GM12878 (cell line): ENCODE measurements around the gene CDC42BPB. TPM values are rescaled to one million over a fixed set of nuclear protein-coding genes. Genes with fewer than 3 reads are reported as not detected.

Experiments used
- ATAC-seq: fragments of 200-7000 bp; cut with Tn5 transposase; 3 replicates; pipeline ENCODE4 v1.9.1; 2020; ENCODE audit warnings: mild to moderate bottlenecking, moderate library complexity
- BruUV-seq: library from RNA; stranded (reverse); fragments of 400-500 nt; replicated peaks from 2 replicates; lab custom pipeline; 2021; lab: Mats Ljungman, UMichigan
- CTCF ChIA-PET: fragments of 300-600 bp; sonication (Branson Sonifier 250); formaldehyde crosslinking; extraction: SDS; loops from one replicate; lab custom pipeline; 2021; ENCODE audit warnings: inconsistent platforms; lab: Yijun Ruan, JAX
- POLR2A ChIA-PET: fragments of 350-600 bp; formaldehyde crosslinking; extraction: SDS; loops from one replicate; lab custom pipeline; 2021; ENCODE audit warnings: inconsistent platforms; lab: Charles Lee
- RAD21 ChIA-PET: fragments of 300-600 bp; sonication (Branson Sonifier 250); formaldehyde crosslinking; loops from one replicate; lab custom pipeline; 2023; ENCODE audit warnings: antibody characterized with exemption; ENCODE audit not compliant: unreplicated experiment; lab: Charles Lee
- SMC1A ChIA-PET: fragments of 300-600 bp; sonication (Branson Sonifier 250); formaldehyde crosslinking; loops from one replicate; lab custom pipeline; 2023; ENCODE audit not compliant: unreplicated experiment, uncharacterized antibody; lab: Charles Lee
- DNase-seq: peaks from one replicate; pipeline ENCODE4 v3.0.0-alpha.2; 2011; ENCODE audit warnings: low read depth, low spot score
- FAIRE-seq: peaks from 3 replicates; lab custom pipeline; 2011; peaks lifted over from hg19 to GRCh38; lab: Jason Lieb, UNC
- H2AFZ ChIP-seq: 2 replicates; pipeline ENCODE4 v1.6.0; 2011; ENCODE audit warnings: low read depth, low read length, control low read depth; ENCODE audit not compliant: control insufficient read depth
- H3K27ac ChIP-seq: 2 replicates; pipeline ENCODE4 v1.5.1; 2011; ENCODE audit warnings: control low read depth; ENCODE audit not compliant: control insufficient read depth, insufficient read depth
- H3K27me3 ChIP-seq, 2 experiments: replicated peaks in 1 of 2; 2 replicates each; pipeline versions ENCODE4 v1.6.0 to v1.6.1; 2011; ENCODE audit warnings: low read length in 1 of 2; ENCODE audit not compliant: control insufficient read depth in 2 of 2, insufficient read depth in 2 of 2
- H3K36me3 ChIP-seq, 2 experiments: 2 replicates each; pipeline ENCODE4 v1.5.1; 2011; ENCODE audit warnings: low read length in 1 of 2; ENCODE audit not compliant: control insufficient read depth in 2 of 2, insufficient read depth in 2 of 2
- H3K4me1 ChIP-seq: 2 replicates; pipeline ENCODE4 v1.6.1; 2011; ENCODE audit warnings: mild to moderate bottlenecking, low read length, moderate library complexity, mixed read lengths; ENCODE audit not compliant: control insufficient read depth, insufficient read depth
- H3K4me2 ChIP-seq: 2 replicates; pipeline ENCODE4 v1.6.0; 2011; ENCODE audit warnings: control low read depth; ENCODE audit not compliant: control insufficient read depth, insufficient read depth
- H3K4me3 ChIP-seq: fragments of 200-600 bp; sonication (generic); 2 replicates; pipeline ENCODE4 v1.5.1; 2016
- H3K79me2 ChIP-seq: 2 replicates; pipeline ENCODE4 v1.6.0; 2011; ENCODE audit warnings: low read length; ENCODE audit not compliant: control insufficient read depth, insufficient read depth
- H3K9ac ChIP-seq: 2 replicates; pipeline ENCODE4 v1.8.0; 2011; ENCODE audit warnings: low read length, control low read depth, mixed read lengths; ENCODE audit not compliant: control insufficient read depth, insufficient read depth
- H3K9me3 ChIP-seq: replicated peaks from 3 replicates; pipeline ENCODE4 v1.5.1; 2011; ENCODE audit warnings: mild to moderate bottlenecking, low read length; ENCODE audit not compliant: control insufficient read depth, insufficient read depth
- H4K20me1 ChIP-seq: 2 replicates; pipeline ENCODE4 v1.6.0; 2011; ENCODE audit not compliant: control insufficient read depth, insufficient read depth
- BCL11A ChIP-seq: IDR thresholded peaks from 2 replicates; pipeline ENCODE4 v1.6.1; 2011; ENCODE audit warnings: low read depth, low read length
- CBFB ChIP-seq: IDR thresholded peaks from 2 replicates; pipeline ENCODE4 v1.6.1; 2016; ENCODE audit warnings: antibody characterized with exemption, low read depth
- CHD4 ChIP-seq: fragments of 200-600 bp; sonication (generic); IDR thresholded peaks from 2 replicates; pipeline ENCODE4 v1.6.1; 2016; ENCODE audit warnings: mild to moderate bottlenecking
- CTCF ChIP-seq, 3 experiments: IDR thresholded peaks in 2 of 3; conservative IDR thresholded peaks in 1 of 3; 2 replicates each; pipeline ENCODE4 v1.5.1; 2011; ENCODE audit warnings: low read depth in 3 of 3, low read length in 3 of 3, mild to moderate bottlenecking in 3 of 3, control low read depth in 2 of 3, moderate library complexity in 2 of 3, inconsistent platforms in 1 of 3, mixed read lengths in 1 of 3; ENCODE audit not compliant: control insufficient read depth in 2 of 3, insufficient read depth in 1 of 3; ENCODE audit errors: extremely low read depth in 1 of 3
- HCFC1 ChIP-seq: fragments of 150-350 bp; IDR thresholded peaks from 2 replicates; pipeline ENCODE4 v1.6.1; 2014; ENCODE audit warnings: low read length
- HDAC2 ChIP-seq: fragments of 200-600 bp; sonication (generic); IDR thresholded peaks from 2 replicates; pipeline ENCODE4 v1.6.1; 2017
- MAX ChIP-seq: IDR thresholded peaks from 2 replicates; pipeline ENCODE4 v1.6.1; 2012; ENCODE audit warnings: low read depth, low read length, improper control_type of control experiment
- MEF2B ChIP-seq: fragments of 450-650 bp; IDR thresholded peaks from 2 replicates; pipeline ENCODE4 v1.6.1; 2018; ENCODE audit warnings: mild to moderate bottlenecking, moderate library complexity; ENCODE audit not compliant: partially characterized antibody, poor library complexity, severe bottlenecking
- MTA2 ChIP-seq: fragments of 450-650 bp; IDR thresholded peaks from 2 replicates; pipeline ENCODE4 v1.6.1; 2016; ENCODE audit warnings: low read depth, mild to moderate bottlenecking, moderate library complexity
- SP1 ChIP-seq: IDR thresholded peaks from one replicate; pipeline ENCODE4 v1.6.1; 2011; ENCODE audit warnings: low read depth, low read length
- STAT1 ChIP-seq: fragments of 450-650 bp; conservative IDR thresholded peaks from 2 replicates; pipeline ENCODE4 v1.6.1; 2014; ENCODE audit warnings: antibody characterized with exemption, mild to moderate bottlenecking
- ZNF384 ChIP-seq: IDR thresholded peaks from 2 replicates; pipeline ENCODE4 v1.6.1; 2012; ENCODE audit warnings: low read depth, mild to moderate bottlenecking, low read length, improper control_type of control experiment, borderline replicate concordance
- WGBS: methylation state at CpG from one replicate; pipeline ENCODE4 v1.1.6; 2016; ENCODE audit warnings: low lambda C conversion rate; ENCODE audit not compliant: insufficient replicate concordance, insufficient coverage; ENCODE audit errors: missing lambda C conversion rate; 5-methylcytosine and 5-hydroxymethylcytosine counted together
- in situ Hi-C: fragments of 300-500 bp; cut with MboI; formaldehyde crosslinking; loops from 9 replicates; pipeline ENCODE4 v1.14.3; 2018; ENCODE audit warnings: mixed read lengths
- intact Hi-C: fragments of 100-400 bp; cut with micrococcal nuclease; formaldehyde crosslinking; loops from one replicate; pipeline ENCODE4 v1.14.2; 2022; ENCODE audit not compliant: unreplicated experiment
- polyA plus RNA-seq, 11 experiments: library from polyadenylated mRNA; depleted of rRNA in 4 of 11; unstranded in 6 of 11; stranded (reverse) in 5 of 11; fragments of >200 nt; fragmentation: Nextera tagmentation in 4 of 11; fragmentation: Illumina TruSeq in 1 of 11; extraction: Ambion mirVana in 4 of 11; extraction: Trizol in 1 of 11; gene quantifications; 1 replicate in 1 of 11; 2 replicates in 10 of 11; pipeline versions ENCODE4 v1.2.1 to v1.2.3, GENCODE V29; 2011 to 2016; ENCODE audit warnings: inconsistent platforms in 2 of 11, missing spikeins in 2 of 11, low read depth in 1 of 11
- total RNA-seq, 4 experiments: library from RNA; depleted of rRNA in 3 of 4; stranded (reverse); fragments of >200 nt in 3 of 4; fragmentation: Illumina TruSeq in 1 of 4; extraction: Trizol in 1 of 4; gene quantifications; 2 replicates each; pipeline versions ENCODE4 v1.2.1 to v1.2.3, GENCODE V29; 2013 to 2021

CDC42BPB gene
- total and polyA plus RNA-seq, 10 of the 15 experiments (the other 5 are each of a cell fraction or from before 2014, with no cell fraction given): 0.42 to 22.1 (median 13.3) TPM

GRCh38 chr14:102969901-102970300 lies 87.4 kb downstream of the CDC42BPB start:
- H3K4me3 ChIP-seq: no peak overlapping the region
- H3K9ac ChIP-seq: no peak overlapping the region
- no peak for FAIRE-seq
- no peak overlapping the region for H3K4me2 ChIP-seq
- RAD21 ChIA-PET: interaction anchor here (1.0 kb wide), 1 partner anchor 275 kb away, joined by 3 read pairs; no protein-coding TSS in a partner anchor
- SMC1A ChIA-PET: no interaction called here
- TF ChIP-seq HDAC2 (no peak), MTA2 (no peak), MEF2B (no peak), BCL11A (no peak), MAX (no peak)
- WGBS: 68% methylated on average over 11 of the region's 11 CpGs
- intact Hi-C loops: no loop called here
- H2AFZ ChIP-seq: no peak overlapping the region
- no TSS peak for BruUV-seq
- ATAC-seq: no peak
- POLR2A ChIA-PET: no interaction called here
- in situ Hi-C loops: no loop called here
- DNase-seq: no peak
- peaks cover 21 to 26% of the 10 kb centered on the region in 2 experiments for H3K36me3 ChIP-seq
- no peaks in the 10 kb centered on the region for H3K9me3 ChIP-seq
- no peak overlapping the region for H3K27ac ChIP-seq
- H3K27me3 ChIP-seq: no peaks in the 10 kb centered on the region
- no peaks in the 10 kb centered on the region for H4K20me1 ChIP-seq
- H3K79me2 ChIP-seq: no peaks in the 10 kb centered on the region
- CTCF ChIA-PET: no interaction called here
- H3K4me1 ChIP-seq: no peaks in the 10 kb centered on the region

- no TSS peak for BruUV-seq
Measured at GRCh38 chr14:102969060-102969791, 88.1 kb downstream of the CDC42BPB start.

More at GRCh38 chr14:102969060-102969791, 88.1 kb downstream of the CDC42BPB start:
- ChIA-PET SMC1A (no interaction called here), POLR2A (no interaction called here), CTCF (no interaction called here), RAD21 (interaction anchor here (1.0 kb wide), 1 partner anchor 275 kb away, joined by 3 read pairs; no protein-coding TSS in a partner anchor)
- ATAC-seq (no peak), FAIRE-seq (no peak), DNase-seq (no peak)
- no peaks in the 10 kb centered on the region for H3K9me3 ChIP-seq
- TF ChIP-seq STAT1 (no peak), ZNF384 (no peak), CHD4 (no peak), HCFC1 (no peak), CTCF (IDR thresholded peaks at IDR 0.05 in 2 of 3, conservative IDR thresholded peaks at IDR 0.05 in 1 of 3; ENCODE audit: control insufficient read depth in 2 of 3, extremely low read depth in 1 of 3, insufficient read depth in 1 of 3, low read depth in 3 of 3, low read length in 3 of 3) (no peak), CBFB (no peak), SP1 (no peak)
- H3K4me3 ChIP-seq: no peak overlapping the region
- no peak overlapping the region for H3K9ac ChIP-seq
- 66% methylated on average over 21 of the region's 26 CpGs for WGBS
- H2AFZ ChIP-seq: no peak overlapping the region
- in situ Hi-C loops: no loop called here
- peaks cover 21 to 28% of the 10 kb centered on the region in 2 experiments for H3K36me3 ChIP-seq
- H4K20me1 ChIP-seq: no peaks in the 10 kb centered on the region
- intact Hi-C loops: no loop called here
- no peak overlapping the region for H3K27ac ChIP-seq
- H3K27me3 ChIP-seq: no peaks in the 10 kb centered on the region
- H3K4me1 ChIP-seq: no peaks in the 10 kb centered on the region
- no peak overlapping the region for H3K4me2 ChIP-seq
- H3K79me2 ChIP-seq: no peaks in the 10 kb centered on the region
